ENCODE results near the gene LSMEM2. TPM values are rescaled to one million over a fixed set of nuclear protein-coding genes. Genes with fewer than 3 reads are reported as not detected.
A peak's percentile ranks its signal among the peaks of the same experiment; 100 is the strongest.

LSMEM2 gene
- polyA plus RNA-seq, 2 of the 4 experiments (the other 2 are of a cell fraction) = 0.09 TPM; not detected in 1

GRCh38 chr3:50270422-50271224, 8.3 kb upstream of the LSMEM2 start:
- POLR2A ChIA-PET = interaction anchor here (0.6 to 2.5 kb wide), 2 partner anchors 9 to 11 kb away, joined by 6 to 10 read pairs; no protein-coding TSS in a partner anchor

DNA sequence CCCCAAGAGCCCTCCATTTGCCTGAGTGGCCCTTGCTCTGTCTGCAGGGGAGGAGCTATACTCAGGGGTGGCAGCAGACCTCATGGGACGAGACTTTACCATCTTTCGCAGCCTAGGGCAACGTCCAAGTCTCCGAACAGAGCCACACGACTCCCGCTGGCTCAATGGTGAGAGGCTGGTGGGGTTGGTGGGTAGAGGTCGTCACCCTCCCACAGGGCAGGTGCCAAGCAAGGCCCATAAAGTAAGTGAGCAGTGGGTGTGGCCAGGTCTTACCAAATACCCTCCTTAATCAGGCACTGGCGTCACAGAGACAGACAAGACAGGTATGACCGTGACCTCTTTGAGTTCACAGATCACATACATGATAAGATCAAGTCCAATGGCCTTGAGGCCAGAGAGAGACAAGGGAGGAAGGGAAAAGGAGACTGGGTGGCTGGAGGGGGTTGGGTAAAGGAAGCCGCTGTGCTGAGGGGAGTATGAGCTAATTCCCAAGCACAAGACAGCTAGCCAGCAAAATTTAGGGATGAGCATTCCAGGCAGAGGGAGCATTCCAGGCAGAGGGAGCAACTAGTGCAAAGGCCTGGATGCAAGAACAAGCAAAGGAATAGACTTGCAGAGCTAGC, 7.5 kb upstream of the LSMEM2 start:
- DNase-seq (ENCODE audit: low read depth in 1 of 2, low spot score in 1 of 2) (no peak), ATAC-seq (no peak), FAIRE-seq (no peak)
- H3K9me3 ChIP-seq = no peaks in the 10 kb centered on the region
- no peak overlapping the region for H3K4me3 ChIP-seq
- WGBS (ENCODE audit: missing lambda C conversion rate) = 79% methylated on average over 6 of the region's 10 CpGs
- H3K4me2 ChIP-seq = no peak overlapping the region; the same call in 2 of the 3 replicates
- H3K4me1 ChIP-seq = peaks cover 55% of the 10 kb centered on the region
- peak overlapping the region in 1 of 2 experiments; percentile 94; a peak in 1 of 6 replicates for H3K27ac ChIP-seq
- POLR2A ChIA-PET = interaction anchor here (0.6 to 2.5 kb wide), 2 partner anchors 8 to 12 kb away, joined by 4 to 10 read pairs; no protein-coding TSS in a partner anchor
- CTCF ChIA-PET = interaction anchor here (0.9 to 8.0 kb wide), 10 partner anchors 10 to 101 kb away, joined by 3 to 67 read pairs (median 3); no protein-coding TSS in a partner anchor
- TF ChIP-seq ZC3H11A (IDR thresholded peaks at IDR 0.05) (no peak), HOXA7 (CRISPR knock-in tag; IDR thresholded peaks at IDR 0.05) (no peak), JUN (IDR thresholded peaks at IDR 0.05) (no peak), RARB (CRISPR knock-in tag; IDR thresholded peaks at IDR 0.05) (no peak), CHD4 (IDR thresholded peaks at IDR 0.05; ENCODE audit: borderline replicate concordance) (no peak), TP53 (CRISPR knock-in tag; IDR thresholded peaks at IDR 0.05) (no peak), BCL3 (IDR thresholded peaks at IDR 0.05) (no peak), PHF8 (IDR thresholded peaks at IDR 0.05; ENCODE audit: borderline replicate concordance, low read depth) (no peak)
- TF ChIP-seq, protein P1, sequence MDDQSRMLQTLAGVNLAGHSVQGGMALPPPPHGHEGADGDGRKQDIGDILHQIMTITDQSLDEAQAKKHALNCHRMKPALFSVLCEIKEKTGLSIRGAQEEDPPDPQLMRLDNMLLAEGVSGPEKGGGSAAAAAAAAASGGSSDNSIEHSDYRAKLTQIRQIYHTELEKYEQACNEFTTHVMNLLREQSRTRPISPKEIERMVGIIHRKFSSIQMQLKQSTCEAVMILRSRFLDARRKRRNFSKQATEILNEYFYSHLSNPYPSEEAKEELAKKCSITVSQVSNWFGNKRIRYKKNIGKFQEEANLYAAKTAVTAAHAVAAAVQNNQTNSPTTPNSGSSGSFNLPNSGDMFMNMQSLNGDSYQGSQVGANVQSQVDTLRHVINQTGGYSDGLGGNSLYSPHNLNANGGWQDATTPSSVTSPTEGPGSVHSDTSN (IDR thresholded peaks at IDR 0.05) = no peak
- TF ChIP-seq, protein P2, sequence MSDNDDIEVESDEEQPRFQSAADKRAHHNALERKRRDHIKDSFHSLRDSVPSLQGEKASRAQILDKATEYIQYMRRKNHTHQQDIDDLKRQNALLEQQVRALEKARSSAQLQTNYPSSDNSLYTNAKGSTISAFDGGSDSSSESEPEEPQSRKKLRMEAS (IDR thresholded peaks at IDR 0.05) = no peak

More at GRCh38 chr3:50270422-50271224, 8.3 kb upstream of the LSMEM2 start:
- no peak for ATAC-seq
- peaks cover 63% of the 10 kb centered on the region for H3K4me1 ChIP-seq
- CTCF ChIA-PET = interaction anchor here (1.2 to 8.0 kb wide), 6 partner anchors 9 to 150 kb away, joined by 3 to 67 read pairs (median 18); no protein-coding TSS in a partner anchor
- 94% methylated on average over 10 of the region's 19 CpGs for WGBS (ENCODE audit: missing lambda C conversion rate)
- H3K4me3 ChIP-seq = no peak overlapping the region
- H3K9me3 ChIP-seq = no peaks in the 10 kb centered on the region
- FAIRE-seq = no peak
- no peak for TF ChIP-seq GATA3 (IDR thresholded peaks at IDR 0.05; ENCODE audit: borderline replicate concordance)
- TF ChIP-seq RNF2 (IDR thresholded peaks at IDR 0.05; ENCODE audit: borderline replicate concordance, low read depth) = no peak
- TF ChIP-seq POLR2AphosphoS2 (conservative IDR thresholded peaks at IDR 0.05; ENCODE audit: low read length) = no peak
- no peak for TF ChIP-seq SMC3 (IDR thresholded peaks at IDR 0.05)
- no peak for TF ChIP-seq NFE2L2 (conservative IDR thresholded peaks at IDR 0.05; ENCODE audit: low read length)
- no peak for TF ChIP-seq CTCF (IDR thresholded peaks at IDR 0.05)
- TF ChIP-seq HES2 (IDR thresholded peaks at IDR 0.05) = no peak
- TF ChIP-seq TP53 (CRISPR knock-in tag; IDR thresholded peaks at IDR 0.05) = no peak
- TF ChIP-seq POLR2A (IDR thresholded peaks at IDR 0.05; ENCODE audit: low read length) = no peak
- TF ChIP-seq MYC (IDR thresholded peaks at IDR 0.05; ENCODE audit: borderline replicate concordance, low read length) = no peak
- TF ChIP-seq BCL3 (IDR thresholded peaks at IDR 0.05) = no peak
- TF ChIP-seq BHLHE40 (IDR thresholded peaks at IDR 0.05; ENCODE audit: low read depth, low read length) = no peak
- no peak for TF ChIP-seq USF2 (IDR thresholded peaks at IDR 0.05)
- TF ChIP-seq, protein P2 (IDR thresholded peaks at IDR 0.05) = no peak
- TF ChIP-seq HOXA7 (CRISPR knock-in tag; IDR thresholded peaks at IDR 0.05) = no peak
- peak overlapping the region; percentile 98 for H3K4me2 ChIP-seq
- DNase-seq (ENCODE audit: low read depth in 1 of 2, low spot score in 1 of 2) = no peak
- peak overlapping the region; percentile 79 to 94 for H3K27ac ChIP-seq

Measured in A549 (cell line).